Globus pallidus (tissue), 1 donor: ENCODE data around the gene EIF3B.
A peak's percentile ranks its signal among the peaks of the same experiment; 100 is the strongest.
"Not testable (repeated sequence)": the region's sequence is repeated elsewhere in the genome, so short reads cannot be mapped to it uniquely, and the experiment has no call there.

Experiments used
- DNase-seq: peaks from one replicate; pipeline ENCODE4 v3.0.0-alpha.2; 2015; ENCODE audit warnings: low spot score

Gene EIF3B

GRCh38 chr7:2347351-2348063 lies 7.1 kb upstream of the EIF3B start:
- not testable (repeated sequence) for DNase-seq

GRCh38 chr7:2350055-2350454 lies 4.6 kb upstream of the EIF3B start:
- no peak for DNase-seq

- no peak for DNase-seq
Observed at GRCh38 chr7:2350861-2351260, 3.8 kb upstream of the EIF3B start.

DNA sequence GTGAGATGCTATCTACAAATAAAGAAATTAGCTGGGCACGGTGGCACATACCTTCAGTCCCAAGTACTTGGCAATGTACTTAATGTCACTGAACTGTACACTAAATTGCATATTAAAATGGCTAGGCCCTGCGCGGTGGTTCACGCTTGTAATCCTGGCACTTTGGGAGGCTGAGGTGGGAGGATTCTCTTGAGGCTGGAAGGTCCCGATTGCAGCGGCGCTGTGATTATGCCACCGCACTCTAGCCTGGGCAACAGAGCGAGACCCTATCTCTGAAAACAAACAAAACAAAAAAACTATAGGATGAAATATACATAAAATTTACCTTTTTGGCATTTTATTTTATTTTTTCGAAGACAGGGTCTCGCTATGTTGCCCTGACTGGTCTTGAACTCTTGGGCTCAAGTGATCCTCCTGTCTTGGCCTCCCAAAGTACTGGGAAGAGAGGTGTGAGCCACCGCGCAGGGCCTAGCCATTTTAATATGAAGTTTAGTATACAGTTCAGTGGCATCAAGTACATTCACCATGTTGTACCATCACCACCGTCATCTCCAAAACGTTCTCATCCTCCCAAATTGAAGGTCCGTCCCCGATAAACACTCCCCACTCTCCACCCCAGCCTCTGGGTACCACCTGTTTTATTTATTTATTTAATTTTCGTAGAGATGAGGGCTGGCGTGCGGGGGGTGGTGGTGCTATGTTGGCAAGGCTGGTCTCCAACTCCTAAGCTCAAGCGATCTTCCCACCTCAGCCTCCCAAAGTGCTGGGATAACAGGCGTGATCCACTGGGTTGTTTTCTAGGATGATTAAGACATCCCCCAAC lies 1.3 kb upstream of the EIF3B start:
- DNase-seq = no peak

DNA sequence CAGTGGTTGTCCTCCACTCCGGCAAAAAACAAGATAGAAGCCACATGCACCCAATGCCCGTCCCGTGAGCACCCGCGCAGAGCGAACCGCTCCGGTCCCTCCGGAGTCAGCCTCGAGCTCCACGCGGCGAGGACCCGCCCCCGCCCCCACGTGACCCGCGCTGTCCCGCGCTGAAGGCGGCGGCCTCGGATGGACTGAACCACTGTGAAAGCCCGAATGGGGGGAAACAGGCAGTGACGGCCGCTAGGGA lies 766 bp upstream of the EIF3B start:
- DNase-seq = peak; percentile 89

DNA sequence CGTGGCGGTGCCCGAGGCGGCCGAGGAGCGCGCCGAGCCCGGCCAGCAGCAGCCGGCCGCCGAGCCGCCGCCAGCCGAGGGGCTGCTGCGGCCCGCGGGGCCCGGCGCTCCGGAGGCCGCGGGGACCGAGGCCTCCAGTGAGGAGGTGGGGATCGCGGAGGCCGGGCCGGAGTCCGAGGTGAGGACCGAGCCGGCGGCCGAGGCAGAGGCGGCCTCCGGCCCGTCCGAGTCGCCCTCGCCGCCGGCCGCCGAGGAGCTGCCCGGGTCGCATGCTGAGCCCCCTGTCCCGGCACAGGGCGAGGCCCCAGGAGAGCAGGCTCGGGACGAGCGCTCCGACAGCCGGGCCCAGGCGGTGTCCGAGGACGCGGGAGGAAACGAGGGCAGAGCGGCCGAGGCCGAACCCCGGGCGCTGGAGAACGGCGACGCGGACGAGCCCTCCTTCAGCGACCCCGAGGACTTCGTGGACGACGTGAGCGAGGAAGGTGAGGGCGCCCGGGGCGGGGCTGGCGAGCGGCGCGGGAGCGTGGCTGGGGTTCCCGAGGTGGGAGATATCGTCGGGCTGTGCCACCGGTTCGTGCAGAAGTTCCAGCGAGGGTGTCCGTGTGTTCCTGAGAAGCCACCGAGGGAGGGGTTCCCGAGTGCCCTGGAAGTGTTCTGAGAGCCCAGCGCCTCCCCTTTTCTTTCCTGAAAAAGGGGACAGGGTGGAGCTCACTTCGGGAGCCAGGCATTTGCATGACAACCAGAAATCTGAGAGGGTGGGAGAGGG lies 495 bp downstream of the EIF3B start:
- no peak for DNase-seq

DNA sequence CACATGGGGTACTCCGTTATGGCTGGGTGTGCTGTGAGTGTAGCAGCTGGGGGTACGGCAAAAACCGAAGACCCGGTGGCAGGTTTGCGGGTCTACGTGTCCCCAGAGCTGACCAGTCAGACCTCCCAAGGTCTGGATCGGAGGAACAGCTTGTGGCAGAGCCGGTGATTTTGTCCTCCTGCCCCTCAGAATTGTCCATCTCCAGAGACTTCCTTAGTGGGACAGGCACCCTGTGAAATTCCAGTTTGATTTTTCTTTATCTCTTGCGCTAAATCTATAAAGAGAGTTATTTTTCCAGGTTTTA lies 1.0 kb downstream of the EIF3B start:
- DNase-seq = no peak

- DNase-seq = no peak
Observed at GRCh38 chr7:2357165-2357564, 2.5 kb downstream of the EIF3B start.

DNA sequence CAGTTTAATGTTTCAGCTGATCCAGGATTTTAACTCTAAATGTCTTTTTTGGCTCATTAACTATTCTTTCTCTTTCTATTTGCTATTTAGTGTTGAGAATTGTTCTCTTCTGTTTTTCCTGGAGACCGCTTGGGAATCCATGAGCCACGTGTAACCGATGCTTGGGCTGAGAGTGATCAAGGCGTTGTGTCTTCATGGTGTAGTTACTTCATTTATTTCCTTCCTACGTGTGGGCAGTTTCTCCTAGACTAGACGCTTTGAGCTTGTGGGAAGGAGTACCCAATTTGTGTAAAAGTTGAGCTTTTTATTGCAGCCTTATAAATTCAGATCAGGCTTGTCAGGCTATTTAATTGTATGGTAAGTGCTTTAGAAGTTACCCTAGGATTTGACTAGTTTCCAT lies 2.9 kb downstream of the EIF3B start:
- DNase-seq = no peak

DNA sequence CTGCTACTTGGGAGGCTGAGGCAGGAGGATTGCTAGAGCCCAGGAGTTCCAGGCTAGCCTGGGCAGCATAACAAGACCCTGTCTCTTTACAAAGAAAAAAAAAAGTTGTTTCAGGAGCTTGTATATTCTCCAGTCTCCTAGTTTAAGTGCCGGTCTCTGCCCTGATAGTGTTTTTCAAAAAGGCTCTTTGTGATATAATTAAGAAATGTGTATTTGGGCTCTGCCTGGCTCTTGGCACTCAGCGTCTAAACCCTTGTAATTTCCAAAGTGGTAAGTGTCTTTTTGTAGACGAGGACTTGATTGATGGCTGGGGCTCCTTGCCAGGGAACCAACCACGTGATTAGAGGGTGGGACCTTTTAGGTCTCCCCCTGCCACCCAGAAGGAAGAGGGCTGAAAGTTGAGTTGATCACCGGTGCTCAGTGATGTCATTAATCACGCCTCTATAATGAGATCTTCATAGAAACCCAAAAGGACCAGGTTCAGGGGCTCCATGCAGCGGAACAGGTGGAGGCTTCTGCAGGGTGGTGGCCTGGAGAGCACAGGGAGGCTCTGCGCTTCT lies 4.4 kb downstream of the EIF3B start:
- no peak for DNase-seq

- no peak for DNase-seq
Observed at GRCh38 chr7:2359610-2360009, 5.0 kb downstream of the EIF3B start.

DNA sequence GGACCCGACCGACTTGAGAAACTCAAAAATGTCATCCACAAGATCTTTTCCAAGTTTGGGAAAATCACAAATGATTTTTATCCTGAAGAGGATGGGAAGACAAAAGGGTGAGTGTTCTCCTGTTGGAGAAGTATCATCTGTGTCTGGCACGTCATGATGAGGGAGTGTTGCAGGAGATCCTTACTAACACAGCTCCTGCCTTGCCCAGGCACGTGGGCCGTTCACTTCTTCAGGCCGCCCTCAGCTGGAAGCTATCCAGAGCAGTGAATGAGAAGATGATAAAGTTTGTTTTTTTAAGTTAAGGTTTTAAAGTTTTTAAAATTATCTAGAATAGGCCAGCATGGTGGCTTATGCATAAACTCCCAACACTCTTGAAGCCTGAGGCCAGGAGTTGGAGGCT lies 6.2 kb downstream of the EIF3B start:
- DNase-seq = no peak

DNA sequence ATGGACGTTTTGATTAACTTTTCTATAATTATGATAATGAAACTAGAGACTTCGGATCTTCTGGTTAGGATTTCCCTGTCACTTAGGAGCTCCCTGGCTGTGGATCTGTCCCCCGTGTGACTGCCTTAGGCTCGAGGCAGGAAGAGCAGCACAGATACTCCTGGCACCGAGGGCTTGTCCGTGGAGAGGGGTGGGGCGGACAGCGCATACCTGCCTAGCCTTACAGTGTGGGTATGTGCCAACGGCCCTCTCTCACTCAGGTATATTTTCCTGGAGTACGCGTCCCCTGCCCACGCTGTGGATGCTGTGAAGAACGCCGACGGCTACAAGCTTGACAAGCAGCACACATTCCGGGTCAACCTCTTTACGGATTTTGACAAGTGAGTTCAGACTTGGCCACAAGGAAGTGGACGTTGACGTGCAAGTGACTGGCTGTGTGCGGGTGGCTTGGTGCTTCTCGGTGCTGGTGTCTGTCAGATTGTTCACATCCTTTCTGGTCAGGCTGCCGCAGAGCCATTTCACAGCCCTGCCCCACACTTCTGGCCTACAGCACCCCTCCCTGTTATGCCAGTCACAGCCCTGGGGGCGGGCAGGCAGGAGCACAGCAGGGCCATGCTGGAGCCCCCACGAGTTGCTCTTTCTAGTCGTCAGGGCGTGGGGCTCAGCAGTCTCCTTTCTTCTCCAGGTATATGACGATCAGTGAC lies 7.9 kb downstream of the EIF3B start:
- DNase-seq = no peak

DNA sequence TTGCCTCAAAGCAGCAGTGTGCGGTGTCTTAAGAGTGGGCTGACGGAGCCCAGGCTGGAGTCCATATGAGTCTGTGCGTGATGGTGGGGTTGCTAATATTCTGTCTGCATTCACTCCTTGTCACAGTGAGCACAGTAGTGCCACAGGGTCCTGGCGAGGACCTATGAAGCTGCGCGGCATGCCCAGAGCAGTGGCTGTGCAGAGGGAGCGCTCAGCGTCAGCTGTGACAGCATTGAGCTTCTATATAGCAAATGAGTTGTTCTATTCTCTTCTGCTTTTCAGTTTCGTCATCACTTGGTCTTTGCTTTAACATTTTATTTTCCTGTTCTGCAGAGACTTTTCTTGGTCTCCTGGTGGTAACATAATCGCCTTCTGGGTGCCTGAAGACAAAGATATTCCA lies 14.5 kb downstream of the EIF3B start:
- no peak for DNase-seq

GRCh38 chr7:2371329-2371728 lies 16.7 kb downstream of the EIF3B start:
- DNase-seq = no peak

DNA sequence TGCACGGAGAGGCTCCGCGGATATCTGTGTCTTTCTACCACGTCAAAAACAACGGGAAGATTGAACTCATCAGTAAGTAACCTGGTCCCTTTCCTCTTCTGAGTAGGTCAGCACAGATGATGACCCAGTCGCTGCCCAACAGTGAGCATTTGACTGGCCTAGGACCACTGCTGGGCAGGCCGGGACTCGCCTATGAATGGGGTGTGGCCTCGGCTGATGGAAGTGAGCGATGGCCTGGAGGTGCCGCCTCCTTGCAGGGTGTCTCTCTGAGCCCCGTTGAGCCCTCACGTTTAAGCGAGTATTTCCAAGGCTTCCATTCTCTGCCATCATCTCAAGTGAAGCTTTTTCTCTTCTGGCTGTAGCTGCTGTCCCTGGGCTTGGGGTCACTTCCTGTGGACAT lies 18.1 kb downstream of the EIF3B start:
- DNase-seq = no peak

DNA sequence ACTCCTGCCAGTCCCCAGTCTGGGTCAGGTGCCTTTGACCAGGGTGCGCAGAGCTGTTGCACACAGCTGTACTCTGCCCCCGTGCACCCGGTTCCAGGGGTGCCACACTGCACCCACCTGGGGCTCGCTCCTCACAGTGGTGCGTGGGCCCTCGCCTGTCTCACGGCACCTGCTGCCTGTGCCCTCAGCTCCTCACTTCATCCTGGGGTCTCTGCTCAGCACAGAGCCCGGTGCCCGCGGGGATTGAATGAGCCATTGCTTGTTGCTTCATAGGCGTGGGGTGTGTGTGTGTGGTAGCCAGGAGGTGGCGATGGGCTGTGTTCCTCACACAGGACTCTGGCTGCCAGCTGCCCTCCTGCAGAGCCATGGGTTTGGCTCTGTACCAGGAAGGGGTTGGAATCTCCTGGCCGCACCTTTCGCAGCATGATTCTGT lies 18.5 kb downstream of the EIF3B start:
- DNase-seq = no peak

GRCh38 chr7:2373646-2374045 lies 19.0 kb downstream of the EIF3B start:
- no peak for DNase-seq

GRCh38 chr7:2374401-2374800 lies 19.8 kb downstream of the EIF3B start:
- no peak for DNase-seq

DNA sequence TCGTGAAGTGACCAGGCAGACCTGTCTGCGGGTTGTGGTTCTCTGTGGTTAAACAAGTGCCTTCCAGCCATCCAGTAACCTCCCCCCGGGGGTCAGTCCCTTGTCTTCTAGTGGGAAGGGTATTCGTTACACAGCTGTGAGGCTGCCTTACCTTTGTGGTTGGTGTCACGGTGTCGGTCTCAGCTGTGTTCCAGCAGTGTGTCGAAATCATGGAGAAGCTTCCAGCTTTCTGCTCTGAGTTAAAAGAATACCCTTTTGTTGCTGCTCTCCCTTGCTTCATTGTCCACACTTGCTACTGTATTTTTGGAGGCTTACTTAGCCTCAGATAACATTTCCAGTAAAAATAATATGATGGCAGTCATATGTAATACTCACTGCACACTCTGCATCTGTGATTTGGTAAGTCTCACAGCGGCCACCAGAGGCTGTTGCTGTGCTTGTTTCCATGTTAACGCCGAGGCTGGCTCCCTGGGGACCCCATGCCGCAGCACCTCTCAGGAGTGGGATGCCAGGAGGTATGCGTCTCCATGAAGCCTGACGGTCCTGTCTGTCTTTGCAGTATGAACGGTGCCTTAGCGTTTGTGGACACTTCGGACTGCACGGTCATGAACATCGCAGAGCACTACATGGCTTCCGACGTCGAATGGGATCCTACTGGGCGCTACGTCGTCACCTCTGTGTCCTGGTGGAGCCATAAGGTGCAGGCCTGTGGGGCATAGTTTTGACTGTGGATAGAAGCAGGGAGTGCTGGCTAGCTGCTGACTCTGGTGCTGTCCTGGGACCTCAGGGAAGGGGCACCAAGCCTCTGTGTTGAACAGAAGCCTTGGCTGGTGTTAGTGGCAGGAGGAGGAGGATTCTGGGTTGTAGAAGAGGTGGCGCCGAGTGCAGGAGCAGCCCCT lies 20.5 kb downstream of the EIF3B start:
- no peak for DNase-seq
